Measurements from ENCODE around the gene CASZ1.

CASZ1 gene

DNA sequence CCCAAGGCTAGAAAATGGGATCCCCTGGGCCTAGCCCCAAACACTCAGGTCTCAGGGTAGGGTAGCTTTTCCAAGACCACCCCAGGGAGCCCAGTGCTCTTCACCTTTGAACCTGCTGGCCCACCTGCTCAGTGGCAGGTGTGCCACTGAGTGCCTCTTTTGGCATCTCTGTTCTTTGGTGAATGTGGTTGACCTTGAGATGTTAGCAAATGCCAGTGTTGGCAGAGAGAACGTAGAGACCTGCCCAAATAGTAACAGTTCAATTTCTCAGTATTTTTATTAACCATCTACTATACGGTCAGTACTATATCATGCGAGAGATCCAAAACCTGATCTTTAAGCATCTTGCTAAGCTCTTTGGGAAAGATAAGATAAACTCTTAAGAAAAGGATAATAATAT, 193.5 kb downstream of the CASZ1 start:
- no peak for DNase-seq (ENCODE audit: low spot score)

DNA sequence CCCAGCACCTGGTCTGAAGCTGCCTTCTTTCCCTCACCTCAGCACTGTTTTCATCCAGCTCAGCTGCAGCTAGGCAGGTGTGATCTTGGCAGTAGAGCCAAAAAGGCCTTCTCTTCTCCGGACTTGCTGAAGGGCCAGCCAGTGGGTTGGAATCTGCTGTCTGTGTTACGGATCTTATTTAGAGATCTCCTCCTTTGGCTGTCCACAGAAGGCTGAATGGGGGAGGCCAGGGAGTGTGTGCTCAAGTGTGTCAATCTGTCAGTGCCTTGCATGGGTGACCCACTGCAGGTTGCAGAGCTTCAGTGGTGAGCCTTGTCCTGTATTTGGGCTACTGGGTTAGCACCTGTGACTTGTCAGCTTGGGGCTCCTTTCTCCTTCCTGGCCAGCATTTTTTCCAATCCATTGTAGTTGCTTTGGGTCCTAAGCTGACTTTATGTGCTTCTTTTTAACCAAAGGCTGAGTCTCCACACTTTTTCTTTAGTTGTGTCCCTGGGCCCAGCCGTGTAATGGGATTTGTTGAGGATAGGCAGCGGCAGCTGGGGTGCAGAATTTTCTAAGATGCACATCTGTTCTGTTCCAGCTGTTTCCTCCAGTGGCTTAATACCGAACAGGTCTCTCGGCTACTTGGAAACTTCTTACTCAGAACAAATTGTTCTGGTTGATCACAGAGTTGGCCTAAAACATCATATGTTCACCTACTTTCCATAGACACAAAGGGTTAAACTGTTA, 194.9 kb downstream of the CASZ1 start:
- DNase-seq (ENCODE audit: low spot score), result no peak

DNA sequence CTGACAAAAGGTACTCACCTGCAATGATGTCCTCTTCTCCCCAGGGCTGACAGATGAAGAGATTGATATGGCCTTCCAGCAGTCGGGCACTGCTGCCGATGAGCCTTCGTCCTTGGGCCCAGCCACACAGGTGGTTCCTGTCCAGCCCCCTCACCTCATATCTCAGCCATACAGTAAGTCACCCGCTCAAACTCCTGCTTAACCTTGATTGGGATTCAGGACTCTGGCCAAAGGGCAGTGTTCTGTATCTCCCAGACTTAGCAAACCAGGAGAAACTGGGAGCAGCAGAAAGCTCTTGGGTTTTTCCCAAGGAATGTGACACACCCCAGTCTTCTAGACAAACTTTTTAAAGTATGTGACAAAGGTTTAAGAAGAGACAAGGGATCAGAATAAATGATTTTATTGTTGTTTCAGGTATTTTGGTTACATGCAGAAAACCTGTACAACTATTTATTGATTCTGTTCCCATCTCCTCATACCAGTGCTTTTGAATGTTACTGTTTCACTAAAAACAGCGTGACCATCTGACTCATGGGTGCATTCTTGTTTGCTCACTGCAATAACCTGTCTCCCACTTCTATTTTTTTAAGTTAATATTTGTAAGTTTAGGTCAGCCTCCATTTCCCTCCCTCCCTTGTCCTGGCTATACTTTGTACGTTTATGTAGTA, 197.1 kb downstream of the CASZ1 start:
- no peak for DNase-seq (ENCODE audit: low spot score)

DNA sequence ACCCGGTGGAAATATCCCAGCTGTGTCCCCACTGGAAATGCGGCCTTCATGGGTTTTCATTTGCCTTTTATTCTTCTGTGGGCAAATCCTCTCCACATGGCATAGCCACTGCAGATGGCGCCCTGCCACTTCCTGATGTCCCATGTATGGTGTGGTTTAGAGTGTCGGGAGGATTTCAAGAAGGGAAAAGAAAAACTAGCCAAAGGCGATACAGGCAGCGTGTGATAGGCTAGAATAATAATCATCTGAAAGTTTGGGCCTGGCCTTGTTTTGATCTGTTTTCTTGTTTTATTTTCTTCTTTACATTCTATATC, 198.1 kb downstream of the CASZ1 start:
- peak; percentile 52 for DNase-seq (ENCODE audit: low spot score)

DNA sequence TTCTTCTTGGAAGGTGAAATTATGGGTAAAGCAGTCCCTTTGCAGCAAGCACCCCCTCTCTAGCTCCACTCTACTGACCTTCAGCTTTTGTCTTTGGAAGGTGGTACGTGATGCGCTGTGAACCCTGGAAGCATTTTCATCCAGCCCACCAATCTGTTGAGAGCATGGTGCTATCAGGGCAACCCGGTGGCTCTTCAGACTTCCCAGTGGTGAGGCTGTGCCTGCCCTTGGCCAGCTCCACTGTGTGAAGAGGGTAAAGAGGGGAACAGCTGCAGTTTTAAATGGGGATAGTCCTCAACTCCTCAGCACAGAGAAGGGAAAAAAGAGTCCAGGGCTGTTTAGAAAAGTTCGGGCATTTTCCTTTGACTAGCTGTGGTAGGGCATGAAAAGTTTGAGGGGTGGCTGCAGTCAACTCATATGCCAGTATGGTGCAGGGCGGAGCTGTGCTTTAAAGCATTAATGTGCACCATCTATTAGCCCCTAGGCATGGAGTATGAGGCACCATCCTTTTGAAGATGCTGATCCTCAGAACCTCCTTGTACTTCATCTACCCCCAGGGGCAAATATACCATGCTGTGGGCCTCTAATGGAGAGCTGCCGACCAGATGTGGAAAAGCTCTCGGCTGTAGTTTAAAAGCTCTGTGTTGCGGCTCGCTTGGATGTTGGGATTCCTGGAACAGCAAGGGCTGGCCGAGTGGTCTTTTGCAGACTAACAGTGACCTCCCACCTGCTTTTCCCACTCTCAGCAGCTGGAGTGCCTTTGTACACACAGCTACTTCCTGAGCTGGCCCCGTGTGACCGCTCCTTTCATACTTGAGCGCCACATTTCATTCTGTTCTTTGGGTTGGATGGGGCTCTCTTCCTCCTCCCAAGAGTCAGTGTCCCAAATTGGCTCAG, 198.7 kb downstream of the CASZ1 start:
- DNase-seq (ENCODE audit: low spot score), result no peak

DNA sequence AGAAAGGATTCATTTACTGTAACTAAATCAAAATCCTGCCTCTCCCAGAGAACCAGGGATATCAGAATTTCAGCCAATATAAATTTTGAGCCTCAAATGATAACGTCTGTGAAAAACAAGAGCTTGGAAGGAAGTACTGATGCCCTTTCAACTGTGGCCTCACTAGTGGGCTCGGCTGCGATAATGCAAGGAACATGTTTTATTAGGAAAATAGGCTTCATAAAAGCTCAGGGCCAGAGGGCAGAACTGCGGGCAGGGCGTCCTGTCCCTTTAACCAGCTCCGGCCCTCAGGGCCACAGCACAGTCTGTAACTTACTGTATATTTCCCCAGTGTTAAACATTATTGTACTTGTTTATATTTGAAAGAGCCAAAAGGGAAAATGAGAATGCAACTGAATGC, 199.7 kb downstream of the CASZ1 start:
- DNase-seq (ENCODE audit: low spot score), result no peak

DNA sequence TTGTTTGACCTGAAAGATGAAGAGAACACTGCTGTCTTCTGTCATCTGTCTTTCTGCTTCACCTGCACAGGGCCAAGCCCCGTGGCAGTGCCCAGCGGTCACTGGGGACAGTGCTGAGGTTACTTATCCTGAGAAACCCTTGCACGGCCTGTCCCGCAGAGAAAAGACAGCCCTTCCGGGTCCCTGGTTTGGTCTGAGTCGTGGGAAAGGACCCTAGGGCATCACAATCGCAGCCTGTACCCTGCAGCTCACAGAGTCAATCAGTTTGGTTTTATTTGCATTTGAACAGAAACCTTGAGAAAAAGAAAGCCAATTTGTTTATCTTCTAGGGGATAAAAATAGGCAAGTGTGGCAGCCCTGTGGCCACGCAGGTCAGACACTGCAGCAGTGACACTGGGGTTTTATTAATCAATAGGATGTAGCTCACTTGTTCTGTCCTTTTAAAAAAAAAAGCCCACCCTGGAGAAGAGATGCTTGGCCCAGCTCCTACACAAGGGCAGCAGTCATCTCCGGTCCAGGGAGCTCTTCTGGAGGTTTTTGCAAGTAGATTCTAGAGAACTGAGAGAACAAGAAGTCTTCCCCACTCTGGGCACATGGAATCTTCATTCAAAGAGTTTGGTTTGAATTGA, 201.7 kb downstream of the CASZ1 start:
- DNase-seq (ENCODE audit: low spot score), result no peak

DNA sequence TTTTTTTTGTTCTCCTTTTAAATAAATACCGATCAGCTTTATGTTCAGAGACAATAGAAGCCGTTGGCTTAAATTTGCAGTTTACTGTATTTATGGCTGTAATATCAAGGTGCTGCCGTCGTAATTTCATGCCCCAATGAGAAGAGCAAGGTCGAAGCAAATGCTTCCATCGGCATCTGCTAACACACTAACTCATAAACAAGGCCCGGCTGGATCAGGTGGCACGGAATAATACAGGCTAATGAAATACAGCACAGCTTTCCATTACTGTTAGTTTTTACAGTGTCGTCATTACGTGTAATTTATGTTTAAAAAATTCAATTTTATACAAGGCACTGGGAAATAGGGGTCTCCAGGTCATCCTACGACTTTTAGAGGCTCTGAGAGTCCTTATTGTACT, 202.7 kb downstream of the CASZ1 start:
- no peak for DNase-seq (ENCODE audit: low spot score)

DNA sequence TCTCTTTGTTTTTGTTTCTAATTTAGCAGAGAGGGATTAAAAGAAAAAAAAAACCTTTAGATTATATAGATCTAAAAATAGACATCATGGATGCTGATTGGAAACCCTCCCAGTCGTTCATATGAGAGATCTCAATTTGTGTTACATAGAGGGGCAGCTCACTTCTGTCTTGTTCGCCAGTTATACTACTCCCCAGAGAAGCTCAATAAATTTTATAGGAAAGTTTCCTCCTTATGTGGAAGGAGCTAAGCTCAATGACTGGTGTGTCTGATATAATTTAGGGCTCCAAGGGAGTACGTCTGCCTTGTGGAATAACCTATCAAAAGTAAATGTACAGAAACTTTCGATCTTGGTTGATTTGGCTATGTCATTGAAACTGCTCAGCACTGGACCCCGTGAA, 204.1 kb downstream of the CASZ1 start:
- no peak for DNase-seq (ENCODE audit: low spot score)

DNA sequence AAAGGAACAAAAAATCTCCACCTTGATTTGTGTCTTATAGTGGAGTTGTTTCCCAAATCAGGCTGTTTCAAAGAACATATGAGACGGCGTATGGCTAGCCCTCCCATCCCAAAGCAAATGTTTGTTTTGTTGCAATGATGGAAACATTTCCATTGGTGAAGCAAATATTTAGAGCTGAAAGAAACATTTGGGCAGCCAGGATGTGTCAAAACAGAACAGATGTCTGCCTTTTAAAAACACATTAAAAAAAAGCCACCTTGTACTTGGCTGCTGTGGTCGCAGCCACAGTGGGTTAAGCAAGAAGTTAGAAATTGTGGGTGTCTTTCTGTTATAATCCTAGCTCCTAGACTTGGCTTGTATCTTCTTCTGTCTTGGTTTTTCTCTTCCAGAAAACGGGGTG, 205.4 kb downstream of the CASZ1 start:
- DNase-seq (ENCODE audit: low spot score), result peak; percentile 16

DNA sequence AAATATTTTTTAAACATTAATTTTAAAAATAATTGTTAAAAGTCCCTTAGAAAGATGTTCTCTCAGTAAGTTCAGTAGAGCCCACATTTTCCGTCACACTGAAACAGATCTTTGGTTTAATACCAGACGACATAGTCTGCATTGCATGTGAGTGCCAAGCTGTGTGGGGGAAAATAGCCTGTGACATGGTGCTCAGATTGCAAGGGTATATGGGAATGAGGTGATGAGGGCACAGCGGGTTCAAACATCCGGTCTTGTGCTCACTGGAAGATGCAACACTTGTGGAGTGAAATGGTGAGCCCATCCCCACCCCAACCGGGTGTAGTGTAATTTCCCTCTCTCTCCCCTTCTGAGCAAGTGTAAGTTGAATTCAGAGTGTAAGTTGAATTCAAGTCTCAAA, 207.4 kb downstream of the CASZ1 start:
- no peak for DNase-seq (ENCODE audit: low spot score)

DNA sequence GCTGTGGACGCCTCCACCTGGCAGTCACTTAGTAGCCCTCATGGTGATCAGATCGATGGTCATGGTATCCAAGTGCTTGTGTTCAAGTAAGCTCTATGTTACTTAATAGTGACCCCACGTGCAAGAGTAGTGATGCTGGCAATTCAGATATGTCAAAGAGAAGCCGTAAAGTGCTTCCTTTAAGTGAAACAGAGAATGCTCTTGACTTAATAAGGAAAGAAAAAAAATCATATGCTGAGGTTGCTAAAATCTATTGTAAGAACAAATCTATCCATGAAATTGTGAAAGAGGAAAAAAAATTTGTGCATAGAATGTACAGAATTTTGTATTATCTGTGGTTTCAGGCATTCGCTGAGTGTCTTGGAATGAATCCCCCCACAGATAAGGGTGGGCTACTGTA, 207.8 kb downstream of the CASZ1 start:
- no peak for DNase-seq (ENCODE audit: low spot score)

All from Ammon's horn (tissue), 1 donor.